Activated CD4-positive, alpha-beta T cell treated with anti-CD3 and anti-CD28 coated beads, Interleukin-2, amount 50 U/mL, for 1 hour (primary cell): ENCODE results near the gene ANKRD22.

Experiments used
- DNase-seq: peaks from one replicate; pipeline ENCODE4 v3.0.0-alpha.2; 2020

The ANKRD22 gene

DNA sequence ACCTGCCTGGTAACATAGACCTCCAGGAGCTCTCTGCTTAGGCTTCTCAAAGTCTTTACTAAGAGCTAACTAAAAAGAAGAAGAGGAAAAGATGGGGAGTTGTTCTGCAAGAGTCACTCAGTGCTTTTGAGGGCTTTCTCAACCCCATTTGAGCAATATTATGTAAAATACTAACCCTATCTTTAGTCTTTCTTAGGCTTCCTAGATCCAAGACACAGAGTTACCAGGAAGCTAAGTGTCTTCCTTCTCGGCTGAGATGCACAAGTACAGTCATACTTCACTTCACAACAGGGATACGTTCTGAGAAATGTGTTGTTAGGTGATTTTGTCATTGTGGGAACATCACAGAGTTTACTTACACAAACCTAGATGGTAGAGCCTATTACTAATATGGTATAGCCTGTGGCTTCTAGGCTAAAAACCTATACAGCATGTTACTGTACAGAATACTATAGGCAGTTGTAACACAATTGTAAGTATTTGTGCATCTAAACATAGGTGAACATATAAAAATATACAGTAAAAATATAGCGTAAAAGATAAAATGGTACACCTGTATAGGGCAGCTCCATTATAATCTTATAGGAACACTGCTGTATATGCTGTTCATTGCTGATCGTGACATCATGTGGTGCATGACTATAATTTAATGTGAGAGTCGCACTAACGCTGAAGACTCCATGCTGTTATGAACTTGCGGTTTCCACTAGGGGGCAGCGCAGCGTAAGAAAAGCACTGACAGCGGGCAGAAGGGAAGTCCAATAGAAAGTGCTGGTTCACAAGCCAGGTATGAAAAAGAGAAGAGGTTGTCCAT is 16.3 kb downstream of the ANKRD22 start:
- DNase-seq = peak; percentile 86

DNA sequence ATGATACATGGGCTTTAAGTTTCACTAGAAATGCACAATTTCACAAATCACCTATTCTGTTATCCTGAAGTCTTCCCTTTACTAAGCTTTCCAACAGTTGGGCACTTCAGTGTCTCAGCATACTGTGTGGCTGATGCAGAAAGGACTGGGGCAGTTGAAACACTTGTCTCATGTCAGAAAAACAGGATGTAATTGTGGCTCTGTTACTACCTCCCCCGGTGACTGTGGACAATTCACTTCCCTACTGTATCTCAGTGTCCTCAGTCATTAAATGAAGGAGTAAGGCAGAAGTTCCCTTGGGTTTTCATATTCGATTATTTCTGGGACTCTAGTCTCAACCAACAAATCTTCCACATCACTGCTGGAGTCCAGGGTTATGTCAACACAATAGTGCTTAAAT is 17.9 kb downstream of the ANKRD22 start:
- DNase-seq = no peak

DNA sequence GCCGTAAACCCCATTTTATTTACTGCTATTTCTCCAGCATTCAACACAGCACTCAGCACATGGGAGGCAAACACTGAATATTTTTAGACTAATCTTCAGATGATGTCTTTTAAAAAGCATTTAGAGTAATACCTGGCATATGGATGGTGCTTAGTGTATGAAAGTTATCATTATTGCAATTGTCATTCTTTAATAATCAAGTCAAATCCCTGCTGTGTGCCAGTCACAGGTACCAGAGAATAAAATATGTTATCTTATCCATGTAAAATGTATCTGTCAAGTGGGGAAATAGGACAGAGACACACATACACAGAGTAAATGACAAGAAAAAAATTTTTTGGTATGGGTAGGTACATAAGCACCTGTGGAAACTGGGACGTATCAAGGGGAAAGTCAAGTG is 18.5 kb downstream of the ANKRD22 start:
- no peak for DNase-seq

DNA sequence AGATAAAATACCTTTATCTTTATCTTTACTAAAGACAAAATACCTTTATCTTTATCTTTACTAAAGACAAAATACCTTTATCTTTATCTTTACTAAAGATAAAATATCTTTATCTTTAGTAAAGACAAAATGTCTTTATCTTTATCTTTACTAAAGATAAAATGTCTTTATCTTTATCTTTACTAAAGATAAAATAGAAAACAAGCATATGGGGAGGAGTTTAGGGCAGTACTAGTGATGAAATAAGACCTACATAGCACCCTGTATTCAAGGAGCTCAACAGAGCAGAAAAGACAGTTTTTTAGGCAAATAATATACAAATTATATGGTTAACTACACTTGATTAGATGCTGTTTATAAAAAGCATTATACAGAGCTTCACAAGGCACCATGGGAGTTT is 19.3 kb downstream of the ANKRD22 start:
- no peak for DNase-seq

DNA sequence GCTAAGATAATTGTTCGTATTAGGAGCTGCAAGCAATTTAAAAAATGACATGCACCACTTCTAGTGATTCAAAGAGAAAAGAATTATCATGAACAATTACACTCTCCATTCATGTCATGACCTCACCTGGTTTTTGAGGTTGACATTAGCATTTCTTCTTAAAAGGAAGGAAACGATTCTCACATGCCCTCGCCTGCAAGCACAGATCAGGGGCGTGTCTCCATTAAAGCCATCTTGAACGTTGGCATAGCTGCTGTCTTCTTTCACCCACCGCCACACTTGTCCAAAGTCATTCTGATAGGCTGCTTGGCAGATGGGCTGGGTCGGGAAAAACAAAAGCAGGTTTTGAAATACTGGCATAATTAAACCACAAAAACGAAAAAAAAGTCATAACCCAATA is 19.9 kb downstream of the ANKRD22 start:
- peak; percentile 23 for DNase-seq

DNA sequence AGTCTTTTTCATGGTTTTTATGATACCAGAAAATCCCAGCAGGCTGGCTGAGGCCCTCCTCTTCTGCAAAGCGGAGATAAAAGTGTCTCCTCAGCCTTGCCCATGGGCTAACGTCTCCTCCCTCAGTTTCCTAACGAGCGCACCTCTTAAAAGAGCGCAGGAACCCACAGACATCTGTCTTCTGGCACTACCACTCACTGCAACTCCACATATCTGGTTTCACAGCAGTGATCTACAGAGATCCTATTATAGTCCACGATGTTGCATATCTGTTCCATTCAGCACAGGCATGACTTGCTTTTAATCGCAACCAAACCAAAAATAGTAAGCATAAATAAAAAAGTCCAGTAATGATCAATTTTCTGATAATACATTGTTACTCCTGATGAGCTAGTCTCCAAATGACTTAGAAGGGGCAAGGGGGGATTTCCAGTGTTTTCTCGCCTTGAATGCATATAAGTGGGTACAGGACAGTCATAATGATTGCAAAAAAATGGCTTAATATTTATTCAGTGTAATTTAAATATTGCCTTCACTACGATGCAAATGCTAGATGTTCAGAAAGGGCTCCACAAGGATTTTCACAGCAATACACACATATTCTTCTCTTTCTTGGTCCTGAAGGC is 20.9 kb downstream of the ANKRD22 start:
- no peak for DNase-seq

DNA sequence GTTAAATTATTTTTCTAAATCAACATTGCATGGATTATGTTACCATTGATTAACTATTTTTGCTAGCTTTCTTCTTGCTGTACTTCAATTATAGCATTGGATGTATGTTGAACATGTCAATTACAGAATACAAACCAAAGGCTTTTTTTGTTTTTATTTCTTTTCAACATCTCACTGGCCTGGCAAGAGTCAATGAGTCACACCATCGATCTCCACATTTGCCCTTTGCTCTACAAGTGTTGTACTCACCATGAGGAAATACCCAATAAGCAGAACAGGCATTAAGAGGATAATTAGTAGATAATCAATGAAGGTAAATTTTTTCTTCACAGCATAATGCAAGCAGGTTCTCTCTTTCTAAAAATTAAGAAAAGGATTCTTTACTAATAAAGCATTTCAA is 23.3 kb downstream of the ANKRD22 start:
- DNase-seq = no peak

DNA sequence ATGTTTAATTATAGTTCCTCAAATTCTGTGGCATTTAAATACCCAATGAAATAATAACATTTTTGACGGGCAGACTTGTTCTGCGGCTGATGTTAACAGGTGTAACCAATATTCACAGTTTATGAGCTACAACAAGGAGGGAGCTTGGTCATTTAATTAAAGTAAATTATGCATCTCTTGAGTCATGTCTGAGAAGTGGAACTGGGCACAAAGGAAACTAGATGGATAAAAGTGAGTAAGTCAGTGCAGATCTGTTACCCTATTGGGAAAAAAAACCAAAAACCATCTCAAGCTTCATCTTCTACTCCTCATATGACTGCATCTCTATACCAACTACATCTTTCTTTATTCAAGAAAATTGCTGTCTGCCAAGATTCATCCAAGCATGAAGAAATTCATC is 24.0 kb downstream of the ANKRD22 start:
- DNase-seq = no peak

DNA sequence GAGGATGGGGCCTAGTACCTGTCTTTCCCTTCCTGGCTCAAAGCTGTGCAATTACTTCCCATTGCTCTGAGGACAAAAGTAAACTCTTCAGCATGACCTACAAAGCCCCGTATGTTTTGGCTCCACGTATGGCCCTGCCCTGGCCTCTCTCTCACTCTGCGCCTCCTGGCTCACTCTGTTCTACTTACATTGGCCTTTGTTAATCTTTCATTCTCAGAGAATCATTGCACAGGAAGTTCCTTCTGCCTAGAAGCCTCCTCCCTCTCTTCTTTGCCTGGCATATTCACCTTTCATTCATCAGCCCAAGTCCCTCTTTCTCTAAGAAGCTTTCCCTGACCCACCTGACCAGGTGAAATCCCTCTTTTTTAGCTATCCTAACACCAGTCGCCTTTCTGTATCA is 25.3 kb downstream of the ANKRD22 start:
- DNase-seq = no peak

DNA sequence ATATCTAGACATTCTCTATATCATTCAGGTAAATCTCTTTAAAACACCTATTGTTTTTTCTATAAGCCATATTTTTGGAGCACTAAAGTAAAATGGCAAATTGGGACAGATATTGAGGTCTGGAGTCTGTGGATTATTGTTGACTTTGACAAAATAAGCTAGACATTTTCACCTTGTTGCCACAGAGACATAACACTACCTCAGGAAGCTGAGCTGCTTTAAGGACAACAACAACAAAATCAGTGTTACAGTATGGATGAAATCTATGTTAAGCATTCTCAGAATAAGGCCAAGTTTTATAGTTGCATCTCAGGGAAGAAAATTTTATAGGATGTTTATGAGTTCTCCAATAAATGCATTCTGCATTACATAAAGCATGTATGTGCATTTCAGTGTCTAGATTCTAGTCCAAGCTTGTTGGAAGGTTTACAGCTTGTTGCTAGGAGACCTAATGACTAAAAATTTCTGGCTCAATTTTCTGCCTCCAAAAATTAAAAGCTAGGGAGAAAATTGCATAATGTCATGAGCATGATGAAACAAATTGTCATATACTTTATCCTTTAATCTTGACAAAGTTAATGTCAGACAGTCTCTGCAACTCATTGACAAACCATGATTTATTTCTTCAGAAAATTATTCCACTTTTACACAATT is 30.8 kb downstream of the ANKRD22 start:
- DNase-seq = no peak

DNA sequence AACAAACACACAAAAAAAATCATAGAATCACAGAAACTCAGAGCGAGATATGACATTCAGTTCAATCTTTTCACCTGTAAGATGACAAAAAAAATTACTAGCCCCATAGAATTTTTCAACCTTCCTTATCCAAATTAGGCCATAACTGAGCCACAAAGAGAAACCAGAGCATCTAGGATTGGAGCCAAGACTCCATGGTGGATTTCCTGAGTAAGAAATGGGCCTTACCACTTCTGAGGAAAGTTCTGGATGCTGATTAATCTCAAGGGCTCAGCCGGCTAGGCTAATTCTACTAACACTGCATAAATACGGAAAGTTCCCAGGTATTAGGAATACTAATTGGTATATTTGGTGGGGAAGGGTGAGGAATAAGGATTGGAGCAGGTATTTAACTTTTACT is 32.4 kb downstream of the ANKRD22 start:
- no peak for DNase-seq

DNA sequence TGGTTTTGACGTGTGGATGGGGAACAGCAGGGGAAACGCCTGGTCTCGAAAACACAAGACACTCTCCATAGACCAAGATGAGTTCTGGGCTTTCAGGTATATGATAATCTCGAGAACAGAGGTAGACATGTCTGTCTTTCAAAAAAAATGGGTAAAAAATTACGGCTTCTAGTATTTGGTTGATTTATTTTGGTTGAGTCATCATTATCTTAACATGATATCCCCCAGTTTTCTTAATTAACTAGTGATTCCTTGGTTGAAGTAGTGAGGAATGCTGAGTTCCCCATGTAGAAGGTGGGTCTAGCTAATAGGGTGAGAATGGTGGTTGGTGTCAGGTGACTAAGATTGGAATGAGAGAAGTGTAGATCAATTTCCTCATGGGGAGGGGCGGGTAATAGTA is 38.4 kb downstream of the ANKRD22 start:
- DNase-seq = no peak

DNA sequence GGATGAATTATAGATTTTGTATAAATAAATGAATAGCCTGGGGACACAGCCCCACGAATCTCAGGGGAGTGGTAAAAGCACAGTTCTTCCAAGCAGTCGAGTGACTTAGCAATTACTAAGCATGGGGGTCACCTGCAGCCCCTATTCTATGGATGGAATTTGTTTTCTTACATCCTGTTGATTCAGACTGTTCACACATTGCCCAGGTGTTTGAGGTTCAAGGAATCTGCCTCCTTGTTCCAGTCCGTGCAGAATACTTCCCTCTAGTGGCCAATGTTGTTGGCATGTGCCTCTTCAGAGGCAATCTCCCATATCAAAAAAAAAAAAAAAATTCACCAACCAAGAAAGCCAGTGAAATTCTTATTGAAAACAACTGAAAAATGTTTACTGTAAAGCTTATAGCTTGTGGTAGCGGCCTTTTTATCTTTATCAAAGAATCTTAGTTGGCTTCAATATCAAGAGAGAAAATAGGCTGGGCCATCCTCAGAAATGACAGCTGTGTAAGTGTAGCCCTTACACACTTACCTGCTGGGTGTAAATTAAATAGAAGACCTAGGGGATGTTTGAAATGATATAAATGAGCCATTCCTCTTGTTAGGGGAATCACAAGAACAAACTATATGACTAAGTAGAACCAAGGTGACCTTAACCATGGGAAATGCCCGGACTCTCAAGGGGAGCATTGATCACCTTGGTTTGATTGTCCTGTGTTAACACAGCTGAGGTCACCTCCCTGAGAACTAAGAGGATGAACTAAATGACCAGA is 41.3 kb downstream of the ANKRD22 start:
- DNase-seq = peak; percentile 8

DNA sequence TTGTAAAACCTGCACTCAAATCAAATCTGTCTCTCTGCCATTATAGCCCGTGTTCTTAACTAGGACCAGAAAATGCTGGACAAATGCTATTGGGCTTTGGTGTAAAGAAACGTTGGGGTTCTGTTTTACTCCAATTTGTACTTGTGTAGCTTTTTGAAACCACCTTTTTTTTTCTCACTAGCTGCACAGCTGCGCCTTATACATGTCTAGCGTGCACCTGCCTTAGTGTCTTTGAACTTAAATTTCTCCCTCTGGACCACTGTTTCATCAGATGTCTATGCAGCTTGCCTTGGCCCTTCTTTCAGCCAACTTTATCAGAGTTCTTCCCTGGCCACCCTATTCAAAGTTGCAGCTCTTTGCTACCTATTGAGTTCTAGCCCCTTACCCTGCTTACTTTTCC is 42.0 kb downstream of the ANKRD22 start:
- DNase-seq = no peak

DNA sequence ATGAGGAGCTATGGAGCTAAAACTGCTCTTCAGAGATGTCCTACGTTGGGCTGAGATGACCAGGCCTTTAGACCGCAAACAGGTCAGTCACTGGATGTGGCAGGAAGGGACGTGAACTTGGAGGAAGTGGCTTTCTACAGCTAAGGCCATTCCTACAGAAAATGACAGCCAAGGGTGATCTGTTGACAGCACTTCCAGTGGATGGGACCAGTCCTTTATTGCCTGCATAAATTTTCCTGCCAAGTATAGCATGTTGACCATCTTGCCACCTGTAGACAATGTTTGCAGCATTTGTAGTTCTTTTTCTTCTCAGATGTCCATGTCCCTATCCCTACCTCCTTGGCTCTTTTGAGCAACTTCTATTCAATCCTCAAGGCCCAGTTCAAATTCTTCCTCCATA is 45.7 kb downstream of the ANKRD22 start:
- no peak for DNase-seq

DNA sequence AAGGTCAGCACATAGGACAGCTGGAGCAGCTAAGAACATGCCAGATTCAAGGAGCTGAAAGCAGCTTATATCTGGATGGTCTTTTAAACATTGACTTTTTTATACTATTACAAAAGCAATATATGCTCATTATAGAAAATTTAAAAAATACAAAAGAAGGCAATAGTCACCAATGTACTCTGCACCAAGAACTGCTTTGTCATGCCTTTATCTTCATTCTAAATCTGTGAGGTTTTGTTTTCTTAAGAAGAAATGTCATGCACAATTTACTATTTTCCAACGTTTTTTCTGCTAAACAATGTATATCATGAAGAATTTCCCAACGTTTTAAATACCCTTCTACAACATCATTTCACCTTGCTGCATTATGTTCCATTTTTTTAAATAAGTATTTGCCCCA is 46.3 kb downstream of the ANKRD22 start:
- DNase-seq = no peak

DNA sequence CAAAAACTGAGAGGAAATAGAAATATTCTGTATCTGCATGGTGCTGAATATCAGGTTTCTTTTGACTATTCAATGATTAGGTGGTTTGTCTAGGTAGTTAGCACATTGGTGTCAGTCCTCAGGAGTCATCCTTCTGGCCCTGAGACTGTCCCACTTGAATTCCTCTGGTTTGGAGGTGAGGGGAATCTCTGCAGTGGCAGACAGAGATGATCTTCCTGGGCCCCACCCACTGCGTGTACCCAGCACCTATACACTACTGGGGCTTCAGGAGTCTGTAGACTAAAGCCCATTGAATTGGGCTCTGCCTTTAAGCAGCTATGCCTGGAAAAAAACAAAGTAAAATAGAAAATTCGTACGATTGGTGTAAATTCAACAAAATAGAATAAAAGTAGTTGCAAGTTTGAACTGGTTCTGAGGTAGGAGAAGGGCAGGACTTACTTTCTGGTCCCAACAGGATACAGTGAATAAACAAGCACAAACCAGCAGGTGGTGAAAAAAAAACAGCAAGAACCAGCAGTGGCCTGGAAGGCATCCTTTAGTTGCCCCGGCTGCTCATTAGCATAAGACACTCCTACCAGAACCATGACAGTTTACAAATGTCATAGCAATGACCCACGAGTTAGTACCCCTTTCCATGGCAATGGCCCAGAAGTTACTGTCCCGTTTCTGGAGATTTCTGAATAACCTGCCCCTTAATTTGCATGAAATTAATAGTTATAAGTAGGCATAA is 47.4 kb downstream of the ANKRD22 start:
- DNase-seq = no peak

DNA sequence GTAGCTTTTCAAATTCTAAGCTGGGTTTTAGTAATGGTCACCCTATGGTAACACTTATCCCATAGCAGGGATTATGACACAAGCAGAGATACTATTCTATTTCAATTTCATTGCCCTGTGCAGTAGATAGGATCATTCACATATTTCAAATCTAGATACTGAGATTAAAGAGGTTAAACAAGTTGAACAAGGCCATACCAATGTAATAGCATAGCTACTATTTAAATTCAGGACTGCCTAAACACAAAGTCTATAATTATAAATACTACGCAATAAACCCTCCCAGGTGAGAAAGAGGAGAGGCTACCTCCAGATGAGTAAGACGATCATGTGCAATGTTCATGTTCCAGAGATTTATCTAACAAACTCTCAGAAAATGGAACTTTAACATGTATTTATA is 48.0 kb downstream of the ANKRD22 start:
- DNase-seq = no peak

DNA sequence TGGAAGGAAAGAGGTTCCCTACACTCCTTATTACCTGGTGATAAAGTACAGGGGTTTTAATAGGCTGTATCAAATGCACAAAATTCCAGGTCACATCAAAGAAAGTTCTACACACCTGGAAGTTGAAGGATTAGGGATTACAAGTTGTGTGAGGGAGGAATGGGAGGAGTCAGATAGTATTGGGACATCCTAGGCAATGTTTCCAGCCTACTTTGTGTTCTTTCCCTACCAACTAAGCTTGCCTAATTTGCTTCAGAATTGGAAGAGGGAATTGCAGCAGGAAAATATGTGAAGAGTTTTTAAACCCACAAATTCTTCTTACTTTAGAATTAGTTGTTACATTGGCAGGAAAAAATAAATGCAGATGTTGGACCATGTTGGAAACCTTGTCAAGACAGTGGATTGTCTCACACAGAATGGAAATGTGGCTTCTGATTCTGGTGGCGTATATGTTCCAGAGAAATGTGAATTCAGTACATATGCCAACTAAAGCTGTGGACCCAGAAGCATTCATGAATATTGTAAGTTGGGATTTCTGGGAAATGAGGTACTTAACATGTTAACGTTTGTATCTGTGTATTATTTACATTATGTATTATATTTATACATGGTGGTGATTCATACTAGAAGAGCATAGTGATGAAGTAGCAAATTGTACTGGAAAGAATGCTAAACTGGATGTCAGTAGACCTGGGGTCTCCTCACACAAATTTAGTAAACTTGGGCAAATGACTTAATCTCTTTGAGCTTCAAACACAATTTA is 48.9 kb downstream of the ANKRD22 start, which contains the start of gene LIPM:
TSS of gene LIPM (plus strand) at position 208 of the 763 bp plus-strand sequence. CDS start at position 375, 167 bp downstream.
- DNase-seq = no peak

DNA sequence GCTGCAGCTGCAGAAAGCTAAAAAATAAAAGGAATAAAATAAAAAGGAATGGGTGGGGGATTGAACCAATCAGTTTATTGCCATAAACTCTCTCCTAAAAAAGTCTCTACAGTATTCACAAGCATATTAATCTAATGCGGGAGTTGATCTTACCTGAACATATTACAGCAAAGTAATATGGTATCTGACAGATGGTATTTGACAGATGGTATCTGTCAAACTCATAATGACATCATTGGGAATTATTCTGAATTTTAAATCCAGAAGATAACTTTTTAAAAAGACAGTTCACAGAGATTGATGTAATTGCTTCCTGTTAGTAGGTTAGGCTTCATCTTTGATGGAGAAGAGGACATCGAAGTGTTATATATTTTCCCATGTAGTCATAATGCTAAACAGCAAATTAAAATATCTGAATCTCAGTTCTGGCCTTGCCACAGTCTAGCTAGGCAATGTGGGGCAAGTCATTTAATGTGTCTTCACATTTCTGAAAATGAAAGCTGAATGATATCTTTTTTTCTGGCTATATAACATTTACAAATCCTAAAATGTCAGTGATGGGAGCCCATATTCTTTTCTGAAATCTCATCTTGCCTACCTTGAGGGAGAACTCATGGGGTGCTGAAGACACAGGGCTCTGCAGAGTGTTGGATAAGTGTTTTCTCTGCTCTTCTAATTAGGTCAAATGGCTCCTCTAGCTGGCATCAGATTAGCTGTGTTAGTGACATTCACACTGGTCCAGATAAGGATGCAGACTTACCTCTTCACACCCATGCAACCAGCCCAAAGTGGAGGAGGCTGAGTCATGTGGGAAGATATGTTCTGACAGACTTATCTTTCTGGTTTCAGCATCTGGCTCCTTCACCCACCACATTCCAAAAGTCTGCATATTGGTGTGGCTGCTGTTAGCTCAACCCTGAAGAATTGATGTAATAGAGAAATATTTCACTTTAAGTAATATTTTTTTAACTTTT is 51.2 kb downstream of the ANKRD22 start:
- no peak for DNase-seq

DNA sequence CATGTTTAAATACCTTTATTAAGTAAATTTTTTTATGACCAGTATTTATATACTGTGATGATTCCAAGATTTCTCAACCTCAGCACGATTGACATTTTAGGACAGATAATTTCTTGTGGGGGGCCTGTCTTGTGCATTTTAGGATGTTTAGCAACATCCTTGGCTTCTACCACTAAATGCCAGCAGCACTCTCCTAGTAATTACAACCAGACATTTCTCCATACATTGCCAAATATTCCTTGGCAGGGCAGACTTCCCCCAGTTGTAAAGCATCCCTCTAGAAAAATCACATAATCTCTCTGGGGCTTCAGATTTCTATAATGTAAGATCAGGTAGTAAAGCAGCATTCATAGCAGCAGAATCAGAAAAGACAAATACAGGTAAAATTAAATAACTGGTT is 56.9 kb downstream of the ANKRD22 start:
- no peak for DNase-seq
